HG03520 (cell line): Measurements from ENCODE around the gene USP48.
A peak's percentile ranks its signal among the peaks of the same experiment; 100 is the strongest.
"Not testable (repeated sequence)": the region's sequence is repeated elsewhere in the genome, so short reads cannot be mapped to it uniquely, and the experiment has no call there.

Experiments
- ATAC-seq: cut with Tn5 transposase; IDR thresholded peaks from one replicate; pipeline ENCODE4 v1.9.1; 2021; ENCODE audit warnings: mild to moderate bottlenecking, moderate library complexity; ENCODE audit not compliant: unreplicated experiment

USP48 gene

DNA sequence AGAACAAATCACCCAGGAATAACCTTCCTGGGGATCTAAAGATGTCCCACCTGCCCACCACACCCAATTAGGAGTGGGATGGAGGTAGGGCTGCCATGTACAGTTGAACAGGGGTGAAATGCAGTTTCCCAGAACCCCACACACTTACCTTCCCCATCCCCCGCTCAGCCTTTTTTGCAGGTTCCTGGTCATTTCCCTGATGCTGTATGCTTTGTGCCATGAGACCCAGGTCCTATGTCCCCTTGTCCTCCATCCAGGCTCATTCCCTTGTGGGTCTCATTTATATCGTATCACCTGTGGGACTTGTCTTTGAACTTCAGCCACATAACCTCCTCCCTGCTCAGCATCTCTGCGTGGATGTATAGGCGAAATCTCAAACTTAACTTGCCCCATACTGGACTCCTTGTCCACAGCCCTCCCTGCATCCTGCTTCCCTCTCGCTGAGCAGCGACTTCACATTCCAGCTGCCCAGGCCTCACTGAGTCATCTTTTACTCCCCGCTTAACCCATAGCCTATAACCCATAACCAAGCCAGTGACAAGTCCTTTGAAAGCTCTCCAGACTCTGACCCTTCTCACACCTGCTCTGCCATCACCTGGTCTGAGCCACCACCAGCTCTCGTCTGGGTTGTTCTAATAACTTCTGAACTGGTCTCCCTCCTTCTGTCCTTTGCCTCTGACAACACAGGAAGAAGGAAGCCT is 33.8 kb upstream of the USP48 start:
- no peak for ATAC-seq

DNA sequence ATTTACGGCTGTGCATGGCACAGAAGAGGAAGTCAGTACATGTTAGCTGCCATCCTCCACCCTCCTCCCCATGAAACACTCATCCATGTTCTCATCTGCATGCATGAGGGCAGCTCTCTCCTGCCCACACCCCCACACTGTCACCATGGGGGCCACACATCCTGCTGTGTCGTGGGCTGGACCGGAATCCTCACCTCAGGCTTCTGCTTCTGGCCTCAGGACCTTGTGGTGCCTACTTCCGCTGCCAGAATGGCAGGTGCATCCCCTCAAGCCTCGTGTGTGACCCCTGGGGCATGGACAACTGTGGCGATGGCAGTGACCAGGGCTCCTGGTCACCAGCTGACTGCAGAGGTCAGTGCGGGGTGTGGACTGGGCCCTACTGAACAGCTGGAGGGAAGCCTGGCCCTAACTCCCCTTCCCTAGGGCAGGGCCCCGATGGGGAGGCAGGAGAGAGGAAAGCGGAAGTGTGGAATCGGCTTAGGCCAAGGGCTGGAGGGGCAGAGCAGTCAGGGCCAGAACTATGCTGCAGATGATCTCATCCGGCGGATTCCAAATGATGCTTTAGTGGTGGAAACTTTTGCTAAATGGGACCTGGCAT is 32.9 kb upstream of the USP48 start:
- ATAC-seq = no peak

DNA sequence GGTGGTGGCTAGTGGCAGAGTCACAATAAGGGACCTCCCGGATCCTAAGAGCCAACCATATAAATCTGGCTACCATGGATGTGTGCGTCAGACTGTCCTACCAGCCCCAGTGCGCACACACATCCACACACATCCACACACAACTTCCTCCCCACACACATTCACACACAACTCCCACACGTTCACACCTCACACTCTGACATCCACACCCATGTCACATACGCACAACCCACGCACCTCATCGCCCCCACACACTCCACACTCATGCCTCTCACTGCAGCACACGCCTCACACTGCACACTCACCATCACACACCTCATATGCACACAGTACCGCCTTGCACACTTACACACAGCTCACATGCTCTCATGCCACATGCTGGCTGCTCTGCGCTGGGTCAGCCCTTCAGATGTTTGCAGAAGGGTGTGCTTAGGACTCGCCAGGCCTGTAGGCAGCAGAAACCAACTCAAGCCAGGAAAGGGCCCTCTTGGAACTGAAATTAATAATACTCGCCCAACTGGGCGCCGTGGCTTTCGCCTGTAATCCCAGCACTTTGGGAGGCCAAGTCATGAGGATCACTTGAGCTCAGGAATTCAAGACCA is 32.1 kb upstream of the USP48 start:
- no peak for ATAC-seq

DNA sequence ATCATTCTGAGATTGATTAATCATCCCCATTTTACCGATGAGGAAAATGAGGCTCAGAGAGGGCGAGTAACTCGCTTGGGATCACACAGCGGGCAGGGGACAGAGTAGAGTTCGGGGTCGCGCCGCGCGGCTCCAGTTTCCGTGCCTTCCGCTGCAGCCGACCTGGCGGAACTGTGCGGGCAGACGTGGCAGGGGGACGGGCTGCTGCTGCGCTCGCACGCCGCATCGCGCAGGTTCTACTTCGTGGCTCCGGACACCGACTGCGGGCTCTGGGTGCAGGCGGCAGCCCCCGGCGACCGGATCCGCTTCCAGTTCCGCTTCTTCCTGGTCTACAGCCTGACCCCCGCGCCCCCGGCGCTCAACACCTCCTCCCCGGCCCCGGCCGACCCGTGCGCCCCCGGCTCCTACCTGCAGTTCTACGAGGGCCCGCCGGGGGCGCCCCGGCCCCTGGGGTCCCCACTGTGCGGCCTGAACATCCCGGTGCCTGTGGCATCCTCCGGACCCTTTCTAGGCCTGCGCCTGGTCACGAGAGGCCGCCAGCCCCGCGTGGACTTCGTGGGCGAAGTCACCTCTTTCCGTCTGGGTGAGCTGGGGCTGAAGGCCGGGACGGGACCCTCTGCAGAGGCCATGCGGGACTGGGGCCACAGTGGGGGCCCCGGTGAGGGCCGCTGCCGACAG is 31.4 kb upstream of the USP48 start:
- ATAC-seq = no peak

DNA sequence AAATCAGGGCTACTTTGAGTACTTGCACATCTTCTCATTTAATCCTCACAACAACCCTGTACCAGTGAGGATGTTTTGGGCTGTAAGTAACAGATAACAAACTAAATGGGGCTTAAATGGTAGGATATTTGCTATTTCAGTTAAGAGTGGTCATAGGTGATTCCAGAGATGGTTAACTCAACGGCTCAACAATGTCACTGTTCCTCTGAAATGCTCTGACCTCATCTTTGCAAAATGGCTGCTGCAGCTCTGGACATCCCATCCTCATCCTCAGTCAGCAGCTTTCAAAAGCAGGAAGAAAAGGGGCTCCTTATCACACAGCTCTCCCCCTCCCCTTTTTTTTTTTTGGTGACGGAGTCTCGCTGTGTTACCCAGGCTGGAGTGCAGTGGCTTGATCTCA is 30.6 kb upstream of the USP48 start:
- no peak for ATAC-seq

DNA sequence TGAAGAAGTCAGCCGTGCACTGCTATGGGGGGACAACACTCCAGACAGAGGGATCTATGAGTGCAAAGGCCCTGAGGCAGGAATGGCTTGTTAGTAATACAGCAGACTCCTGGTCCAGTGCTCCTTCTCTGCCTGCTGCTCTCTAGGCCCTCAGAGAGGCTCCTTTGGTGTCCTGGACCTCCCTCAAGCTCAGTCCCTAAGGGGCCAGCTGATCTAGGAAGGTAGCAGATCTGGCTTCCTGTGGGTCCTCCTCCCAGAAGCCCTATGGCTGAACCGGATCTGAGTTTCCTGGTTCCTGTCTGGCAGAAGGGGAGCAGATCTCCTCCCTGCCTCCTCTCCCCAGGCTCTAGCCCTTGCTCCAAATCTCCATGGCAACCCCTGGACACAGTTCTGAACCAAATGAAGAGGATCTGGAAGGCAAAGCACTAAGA is 28.9 kb upstream of the USP48 start, which contains the start of gene LDLRAD2:
Gene LDLRAD2 (plus strand): TSS at position 391 of the 431 bp plus-strand sequence. CDS start 187 bp downstream, outside the sequence.
- no peak for ATAC-seq

DNA sequence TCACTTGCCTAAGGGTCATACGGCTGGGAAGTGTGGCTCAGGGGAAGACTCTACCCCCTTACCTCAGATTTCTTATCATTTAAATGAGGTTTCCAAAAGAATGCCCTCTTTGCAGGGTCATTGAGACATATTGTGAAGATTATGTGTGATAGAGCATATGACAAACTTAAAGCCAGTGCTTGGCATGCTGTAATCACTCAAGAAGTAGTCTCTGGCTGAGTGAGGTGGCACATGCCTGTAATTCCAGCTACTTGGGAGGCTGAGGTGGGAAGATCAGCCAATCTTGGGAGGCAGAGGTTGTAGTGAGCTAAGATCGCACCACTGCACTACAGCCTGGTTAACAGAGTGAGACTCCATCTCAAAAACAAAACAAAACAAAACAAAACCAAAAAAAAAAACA is 21.6 kb upstream of the USP48 start:
- no peak for ATAC-seq

DNA sequence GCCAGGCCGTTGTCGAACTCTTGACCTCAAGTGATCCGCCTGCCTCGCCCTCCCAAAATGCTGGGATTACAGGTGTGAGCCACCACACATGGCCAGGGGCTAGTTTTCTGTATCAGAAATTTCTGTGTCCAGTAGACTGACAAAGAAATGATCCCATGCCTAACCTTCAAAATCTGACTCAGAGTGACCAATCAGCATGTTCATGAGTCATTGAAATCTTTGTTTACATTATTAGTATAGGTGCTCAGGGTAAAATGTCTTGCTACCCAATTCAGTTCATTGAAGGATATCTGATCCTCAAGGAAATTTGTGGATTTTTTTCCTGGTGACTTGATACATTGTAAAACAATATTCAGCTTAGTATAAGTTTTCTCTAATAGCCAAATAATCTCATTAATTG is 18.2 kb upstream of the USP48 start:
- ATAC-seq = no peak

DNA sequence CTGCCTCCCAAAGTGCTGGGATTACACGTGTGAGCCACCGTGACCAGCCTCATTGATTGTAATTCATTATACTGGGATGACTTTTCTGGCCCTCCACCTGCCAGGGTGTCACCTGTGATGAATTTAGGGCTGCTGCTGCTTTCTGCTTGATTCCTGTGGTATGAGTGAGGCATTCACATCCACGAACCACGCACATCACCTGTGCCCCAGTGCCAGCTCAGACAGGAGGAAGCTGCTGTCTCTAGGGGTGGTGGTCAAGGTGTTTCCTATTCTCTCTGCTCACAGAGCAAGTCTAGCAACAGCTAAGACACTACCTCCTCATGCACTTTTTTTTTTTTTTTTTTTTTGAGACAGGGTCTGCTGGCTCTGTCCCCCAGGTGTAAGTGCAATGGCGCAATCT is 16.8 kb upstream of the USP48 start:
- no peak for ATAC-seq

DNA sequence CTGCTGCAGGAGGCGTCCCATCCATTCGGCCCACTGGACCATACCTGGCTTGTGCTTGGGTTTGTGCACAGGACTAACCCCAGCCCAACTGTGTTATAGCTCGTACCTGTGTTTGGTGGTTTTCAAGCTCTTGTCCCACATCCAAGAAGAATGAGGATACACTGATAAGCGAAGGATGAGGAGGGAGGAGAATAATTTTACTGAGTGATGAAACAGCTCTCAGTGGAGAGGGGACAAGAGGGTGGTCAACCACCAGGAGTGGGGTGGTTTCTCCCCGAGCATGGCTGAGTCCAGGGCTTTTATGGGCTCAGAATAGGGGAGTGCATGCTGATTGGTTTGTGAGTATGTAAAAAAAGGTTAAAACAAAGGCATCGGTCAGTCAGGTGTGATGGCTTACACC is 12.1 kb upstream of the USP48 start:
- ATAC-seq = no peak

DNA sequence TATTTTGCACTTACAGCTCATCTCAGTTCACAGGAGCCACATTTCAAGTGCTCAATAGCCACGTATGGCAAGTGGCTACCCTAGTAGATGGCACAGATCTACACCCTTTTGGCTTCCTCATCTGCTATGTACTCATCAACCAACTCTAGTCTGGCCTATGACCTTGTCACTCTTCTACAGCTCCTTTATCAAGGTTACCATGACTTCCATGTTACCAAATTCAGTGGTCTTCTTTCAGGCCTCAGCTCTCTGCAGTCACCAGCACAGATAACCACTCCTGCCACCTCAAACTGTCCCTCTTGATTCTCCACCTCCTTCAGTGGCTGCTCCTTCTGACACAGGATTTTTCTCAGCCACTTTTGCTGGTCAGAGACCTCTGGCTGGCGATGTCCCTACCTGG is 11.7 kb upstream of the USP48 start:
- no peak for ATAC-seq

DNA sequence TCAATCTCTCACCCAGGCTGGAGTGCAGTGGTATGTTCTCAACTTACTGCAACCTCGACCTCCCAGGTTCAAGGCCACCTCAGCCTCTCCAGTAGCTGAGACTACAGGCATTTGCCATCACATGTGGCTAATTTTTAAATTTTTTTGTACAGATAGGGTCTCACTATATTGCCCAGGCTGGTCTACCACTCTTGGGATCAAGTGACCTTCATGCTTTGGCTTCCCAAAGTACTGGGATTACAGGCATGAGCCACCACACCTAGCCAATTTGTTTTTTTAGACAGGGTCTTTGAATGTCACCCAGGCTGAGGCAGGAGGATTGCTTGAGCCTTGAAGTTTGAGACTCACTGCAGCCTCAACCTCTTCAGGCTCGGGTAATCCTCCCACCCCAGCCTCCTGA is 10.2 kb upstream of the USP48 start:
- no peak for ATAC-seq

DNA sequence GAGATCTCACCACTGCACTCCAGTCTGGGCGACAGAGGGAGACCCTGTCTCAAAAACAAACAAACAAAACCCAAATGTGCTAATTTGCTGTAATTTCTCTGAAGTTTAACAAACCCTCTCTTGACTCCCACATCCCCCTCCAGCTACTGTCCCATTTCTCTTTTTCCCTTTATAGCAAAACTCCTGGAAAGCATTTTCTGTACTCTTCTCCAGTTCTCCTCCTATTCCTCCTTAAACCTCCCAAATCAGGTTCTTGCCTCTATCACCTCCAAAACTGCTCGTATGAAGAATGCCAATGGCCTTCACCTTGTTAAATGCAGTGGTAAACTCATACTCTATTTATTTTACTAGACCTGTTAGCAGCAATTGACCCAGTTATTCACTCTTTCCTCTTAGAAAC is 3.7 kb upstream of the USP48 start:
- no peak for ATAC-seq

DNA sequence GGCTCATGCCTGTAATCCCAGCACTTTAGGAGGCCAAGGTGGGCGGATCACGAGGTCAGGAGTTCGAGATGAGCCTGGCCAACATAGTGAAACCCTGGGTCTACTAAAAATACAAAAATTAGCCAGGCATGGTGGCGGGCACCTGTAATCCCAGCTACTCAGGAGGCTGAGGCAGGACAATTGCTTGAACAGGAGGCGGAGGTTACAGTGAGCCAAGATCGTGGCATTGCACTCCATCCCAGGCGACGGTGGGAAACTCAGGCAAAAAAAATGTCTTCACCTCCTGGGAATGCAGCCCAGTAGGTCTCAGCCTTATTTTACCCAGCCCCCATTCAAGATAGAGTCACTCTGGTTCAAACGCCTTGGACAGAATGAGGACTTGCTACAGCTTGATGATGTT is 2.8 kb upstream of the USP48 start:
- not testable (repeated sequence) for ATAC-seq

DNA sequence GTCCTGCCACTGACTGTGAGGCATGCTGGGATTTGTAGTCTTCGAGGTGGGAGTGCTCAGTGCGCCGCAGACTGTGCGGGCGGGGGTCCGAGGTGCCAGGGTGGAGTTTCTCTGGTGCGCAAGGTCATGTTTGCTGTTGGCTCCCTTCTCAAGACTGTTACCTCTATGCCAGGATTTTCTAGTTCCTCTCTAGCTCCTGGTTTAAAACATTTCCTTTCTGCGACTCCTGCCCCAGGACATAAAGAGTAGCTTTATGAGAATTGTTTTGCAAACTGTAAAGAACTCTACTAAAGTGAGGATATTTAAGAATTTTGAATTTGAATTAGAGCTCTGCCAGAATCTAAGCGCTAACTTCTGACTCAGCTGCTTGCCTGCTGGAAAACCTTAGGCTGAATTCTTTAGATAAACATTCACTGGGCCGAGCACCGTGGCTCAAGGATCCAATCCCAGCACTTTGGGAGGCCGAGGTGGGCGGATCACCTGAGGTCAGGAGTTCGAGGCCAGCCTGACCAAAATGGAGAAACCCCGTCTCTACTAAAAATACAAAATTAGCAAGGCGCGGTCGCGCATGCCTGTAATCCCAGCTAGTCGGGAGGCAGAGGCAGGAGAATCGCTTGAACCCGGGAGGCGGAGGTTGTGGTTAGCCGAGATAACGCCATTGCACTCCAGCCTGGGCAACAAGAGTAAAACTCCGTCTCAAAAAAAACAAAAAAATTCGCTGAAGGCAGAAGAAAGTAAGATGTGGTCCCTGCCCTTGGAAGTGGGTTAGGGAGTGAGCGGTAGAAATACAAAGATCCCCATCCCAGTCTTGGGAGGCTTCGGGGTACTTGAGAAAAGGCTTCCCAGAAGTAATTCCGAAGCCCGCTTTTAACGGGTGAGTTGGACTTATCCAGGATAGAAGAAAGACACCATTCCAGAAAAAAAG is 992 bp upstream of the USP48 start:
- no peak for ATAC-seq

DNA sequence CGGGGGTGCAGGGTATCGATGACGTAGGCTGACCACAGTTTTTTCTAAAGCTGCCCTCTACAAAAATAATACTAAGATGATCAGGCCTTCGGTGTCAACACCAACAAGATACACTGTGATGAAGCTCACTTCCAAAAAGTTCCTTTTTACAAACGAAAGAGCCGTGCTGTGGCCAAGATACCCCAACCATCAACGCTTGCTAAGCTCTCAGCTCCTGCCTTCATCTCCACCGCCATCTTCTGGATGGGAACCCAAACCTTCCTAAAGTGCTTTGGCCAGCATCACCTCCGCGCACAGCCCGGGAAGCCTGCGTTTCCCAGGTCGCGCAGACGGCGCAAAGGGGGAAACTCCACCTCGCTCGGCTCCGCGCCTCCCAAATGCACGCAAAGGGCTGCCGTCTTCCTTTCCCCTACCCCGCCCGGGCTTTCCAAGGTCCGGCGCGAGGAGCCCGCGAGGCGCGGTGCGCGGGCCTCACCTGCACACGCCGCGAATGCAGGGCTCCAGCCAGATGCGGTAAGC is 541 bp downstream of the USP48 start:
- ATAC-seq = peak; percentile 13

DNA sequence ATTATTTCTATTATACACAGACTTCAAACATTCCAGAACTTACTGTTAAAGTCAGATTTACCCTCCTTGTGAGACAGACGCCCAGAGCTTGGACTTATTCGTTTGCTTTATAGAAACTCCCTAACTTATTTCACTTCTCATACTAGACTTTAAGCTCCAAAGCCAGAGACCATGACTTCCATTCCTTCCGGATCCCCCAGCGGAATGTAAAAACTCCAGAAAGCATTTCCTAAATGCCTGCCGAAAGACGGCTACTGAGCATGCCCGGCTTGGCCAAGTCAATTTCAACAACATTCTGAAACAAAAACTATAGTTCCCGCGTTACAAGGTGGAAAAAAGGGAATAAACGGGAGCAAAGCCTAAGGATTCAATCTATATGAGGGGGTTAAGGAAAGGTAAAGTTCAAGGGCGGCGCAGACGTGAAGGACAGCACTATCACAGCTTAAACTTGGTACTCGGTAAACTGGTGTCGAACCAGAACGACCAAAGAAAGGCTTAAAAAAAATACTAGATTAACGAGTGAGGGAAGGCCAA is 1.1 kb downstream of the USP48 start:
- peak; percentile 20 for ATAC-seq

DNA sequence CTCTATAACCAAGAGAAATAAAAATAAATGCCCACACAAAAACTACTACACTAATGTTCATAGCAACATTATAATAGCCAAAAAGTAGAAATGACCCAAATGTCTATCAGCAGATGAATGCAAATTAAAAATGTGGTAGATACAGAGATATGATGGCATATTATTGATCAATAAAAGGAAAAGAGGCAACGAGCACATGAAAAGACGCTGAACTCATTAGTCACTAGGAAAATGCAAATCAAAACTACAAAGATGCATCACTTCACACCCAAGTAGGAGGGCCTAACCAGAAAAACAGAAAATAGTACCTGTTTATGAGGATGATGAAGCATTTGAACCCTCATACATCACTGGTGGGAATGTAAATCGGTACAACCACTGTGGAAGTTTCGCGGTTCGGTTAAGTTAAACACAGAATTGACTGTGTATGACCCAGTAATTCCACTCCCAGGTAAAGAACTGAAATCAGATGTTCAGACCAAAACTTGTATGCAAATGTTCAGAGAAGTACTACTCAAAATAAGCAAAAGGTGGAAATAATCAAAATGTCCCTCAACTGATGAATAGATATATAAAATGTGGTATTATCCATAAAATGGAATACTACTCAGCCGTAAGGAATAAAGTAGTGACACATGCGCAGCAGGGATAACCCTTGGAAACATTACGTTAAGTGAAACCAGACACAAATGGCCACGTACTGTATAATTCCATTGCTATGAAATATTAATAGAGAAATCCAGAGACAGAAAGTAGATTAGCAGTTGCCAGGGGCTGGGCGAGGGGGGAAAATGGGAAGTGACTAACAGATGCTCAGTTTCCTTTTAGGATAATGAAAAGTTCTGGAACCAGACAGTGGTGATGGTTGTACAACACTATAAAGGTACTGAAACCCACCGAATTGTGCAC is 3.1 kb downstream of the USP48 start:
- ATAC-seq = no peak

DNA sequence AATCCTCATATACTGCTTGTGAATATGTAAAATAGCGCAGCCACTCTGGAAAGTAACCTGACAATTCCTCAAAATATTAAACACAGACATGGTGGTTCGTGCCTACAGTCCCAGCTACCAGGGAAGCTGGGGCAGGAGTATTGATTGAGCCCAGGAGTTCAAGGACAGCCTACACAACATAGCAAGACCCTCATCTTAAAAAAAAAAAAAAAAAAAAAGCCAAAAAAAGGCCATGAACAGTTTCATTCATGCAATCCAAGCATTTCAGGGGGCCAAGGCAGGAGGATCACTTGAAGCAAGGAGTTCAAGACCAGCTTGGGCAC is 4.6 kb downstream of the USP48 start:
- no peak for ATAC-seq
